NK-92 treated with Interleukin-12 subunit alpha and Interleukin-12 subunit beta, amount 100 ng/mL, for 24 hours (cell line): ENCODE measurements around the gene HTR6.

Experiments used
- DNase-seq: peaks from one replicate; lab custom pipeline; 2025; lab: John Stamatoyannopoulos, UW

HTR6 gene

GRCh38 chr1:19688041-19688842, 23.6 kb downstream of the HTR6 start:
- no peak for DNase-seq

- no peak for DNase-seq
Observed at GRCh38 chr1:19689085-19689757, 24.5 kb downstream of the HTR6 start.

GRCh38 chr1:19689856-19690255, 25.2 kb downstream of the HTR6 start:
- DNase-seq, result no peak

GRCh38 chr1:19690342-19690741, 25.7 kb downstream of the HTR6 start:
- DNase-seq, result no peak

- DNase-seq, result no peak
Observed at GRCh38 chr1:19694298-19694697, 29.6 kb downstream of the HTR6 start.

GRCh38 chr1:19695772-19696171, 31.1 kb downstream of the HTR6 start:
- DNase-seq, result no peak

- no peak for DNase-seq
Observed at GRCh38 chr1:19696820-19697219, 32.1 kb downstream of the HTR6 start.

- DNase-seq, result no peak
Observed at GRCh38 chr1:19698181-19698580, 33.5 kb downstream of the HTR6 start.

GRCh38 chr1:19700079-19700777, 35.6 kb downstream of the HTR6 start:
- DNase-seq, result no peak

- DNase-seq, result no peak
Observed at GRCh38 chr1:19703280-19703679, 38.6 kb downstream of the HTR6 start.

GRCh38 chr1:19704247-19705113, 39.8 kb downstream of the HTR6 start:
- DNase-seq, result no peak

GRCh38 chr1:19705464-19705863, 40.8 kb downstream of the HTR6 start:
- DNase-seq, result no peak

- no peak for DNase-seq
Observed at GRCh38 chr1:19706136-19706535, 41.5 kb downstream of the HTR6 start.

- DNase-seq, result no peak
Observed at GRCh38 chr1:19708567-19709110, 44.0 kb downstream of the HTR6 start.

GRCh38 chr1:19709260-19709793, 44.7 kb downstream of the HTR6 start:
- no peak for DNase-seq

- no peak for DNase-seq
Observed at GRCh38 chr1:19710825-19711611, 46.3 kb downstream of the HTR6 start.

GRCh38 chr1:19712928-19713327, 48.3 kb downstream of the HTR6 start:
- no peak for DNase-seq

- peak; percentile 50 for DNase-seq
Observed at GRCh38 chr1:19715334-19716203, 50.9 kb downstream of the HTR6 start.

GRCh38 chr1:19717467-19717866, 52.8 kb downstream of the HTR6 start:
- no peak for DNase-seq

- DNase-seq, result no peak
Observed at GRCh38 chr1:19720174-19720573, 55.5 kb downstream of the HTR6 start.
